ENCODE results near the gene ANXA11.

ANXA11 gene

DNA sequence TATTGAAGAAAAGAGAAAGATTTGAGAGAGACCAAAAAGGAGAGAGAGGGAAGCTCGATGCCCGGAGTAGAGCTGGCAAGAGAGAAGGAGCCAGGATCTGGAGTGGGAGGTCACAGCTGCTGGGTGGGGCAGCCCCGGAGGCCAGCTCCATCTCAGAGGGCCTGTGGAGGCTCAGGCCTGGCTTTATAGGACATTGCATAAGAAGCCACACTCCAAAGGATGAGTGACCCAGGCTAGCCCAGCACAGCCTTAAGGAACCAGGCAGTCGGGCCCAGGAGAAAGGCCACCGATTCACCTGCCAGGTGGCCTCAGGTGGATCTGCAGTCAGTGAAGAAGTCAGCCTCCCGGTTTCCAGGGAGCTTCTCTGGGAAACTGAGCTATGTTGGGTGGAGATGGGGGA lies 72.1 kb downstream of the ANXA11 start:
- no peak overlapping the region for H3K4me3 ChIP-seq (ENCODE audit: low read depth, low read length)
- TF ChIP-seq, protein P1, sequence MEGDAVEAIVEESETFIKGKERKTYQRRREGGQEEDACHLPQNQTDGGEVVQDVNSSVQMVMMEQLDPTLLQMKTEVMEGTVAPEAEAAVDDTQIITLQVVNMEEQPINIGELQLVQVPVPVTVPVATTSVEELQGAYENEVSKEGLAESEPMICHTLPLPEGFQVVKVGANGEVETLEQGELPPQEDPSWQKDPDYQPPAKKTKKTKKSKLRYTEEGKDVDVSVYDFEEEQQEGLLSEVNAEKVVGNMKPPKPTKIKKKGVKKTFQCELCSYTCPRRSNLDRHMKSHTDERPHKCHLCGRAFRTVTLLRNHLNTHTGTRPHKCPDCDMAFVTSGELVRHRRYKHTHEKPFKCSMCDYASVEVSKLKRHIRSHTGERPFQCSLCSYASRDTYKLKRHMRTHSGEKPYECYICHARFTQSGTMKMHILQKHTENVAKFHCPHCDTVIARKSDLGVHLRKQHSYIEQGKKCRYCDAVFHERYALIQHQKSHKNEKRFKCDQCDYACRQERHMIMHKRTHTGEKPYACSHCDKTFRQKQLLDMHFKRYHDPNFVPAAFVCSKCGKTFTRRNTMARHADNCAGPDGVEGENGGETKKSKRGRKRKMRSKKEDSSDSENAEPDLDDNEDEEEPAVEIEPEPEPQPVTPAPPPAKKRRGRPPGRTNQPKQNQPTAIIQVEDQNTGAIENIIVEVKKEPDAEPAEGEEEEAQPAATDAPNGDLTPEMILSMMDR (IDR thresholded peaks at IDR 0.05; ENCODE audit: low read depth, low read length, missing control alignments): no peak
- no peak for DNase-seq (ENCODE audit: low read depth)

DNA sequence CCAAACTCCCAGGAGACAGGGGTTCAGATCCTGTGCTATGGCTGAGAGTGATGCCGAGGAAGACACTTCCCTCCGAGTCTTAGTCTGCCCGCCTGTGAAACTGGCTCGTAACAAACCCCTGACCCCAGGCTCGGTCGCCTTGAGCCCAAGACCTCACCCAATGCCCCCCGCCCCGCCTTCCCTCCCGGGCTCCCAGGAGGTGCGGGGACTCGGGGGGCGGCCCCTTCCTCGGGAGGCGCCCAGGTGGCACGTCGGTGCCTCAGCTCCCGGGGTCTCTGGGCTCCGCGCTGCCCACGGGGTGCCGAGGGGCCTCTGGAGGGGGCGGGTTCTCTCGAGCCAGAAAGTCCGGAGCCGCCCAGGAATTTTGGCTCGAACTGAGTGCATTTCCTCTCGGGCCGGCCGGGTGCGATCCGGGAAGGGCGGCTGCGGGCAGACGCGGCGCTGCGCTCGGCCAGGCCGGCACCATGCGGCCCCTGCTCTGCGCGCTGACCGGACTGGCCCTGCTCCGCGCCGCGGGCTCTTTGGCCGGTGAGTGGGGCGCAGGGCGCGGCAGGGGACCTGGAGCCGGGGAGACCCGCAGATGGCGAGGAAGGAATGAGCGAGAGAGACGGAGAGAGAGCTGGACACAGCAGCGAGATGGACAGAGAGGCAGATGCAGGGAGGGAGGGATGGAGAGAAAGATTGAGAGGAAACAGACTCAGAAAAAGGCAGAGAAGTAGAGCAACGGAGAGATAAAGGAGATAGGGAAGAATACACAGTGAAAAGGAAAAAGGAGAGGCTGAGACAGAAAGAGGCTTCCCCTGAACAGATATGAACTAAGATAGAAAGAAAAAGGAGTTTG lies 72.8 kb downstream of the ANXA11 start, which contains the start of gene PLAC9:
TSS of gene PLAC9 (plus strand) at position 432 of the 841 bp plus-strand sequence. CDS start at position 465, 33 bp downstream.
- TF ChIP-seq, protein P1 (IDR thresholded peaks at IDR 0.05; ENCODE audit: low read depth, low read length, missing control alignments): no peak
- no peak within 1 kb of the TSS for H3K4me3 ChIP-seq (ENCODE audit: low read depth, low read length)
- DNase-seq (ENCODE audit: low read depth): no peak

DNA sequence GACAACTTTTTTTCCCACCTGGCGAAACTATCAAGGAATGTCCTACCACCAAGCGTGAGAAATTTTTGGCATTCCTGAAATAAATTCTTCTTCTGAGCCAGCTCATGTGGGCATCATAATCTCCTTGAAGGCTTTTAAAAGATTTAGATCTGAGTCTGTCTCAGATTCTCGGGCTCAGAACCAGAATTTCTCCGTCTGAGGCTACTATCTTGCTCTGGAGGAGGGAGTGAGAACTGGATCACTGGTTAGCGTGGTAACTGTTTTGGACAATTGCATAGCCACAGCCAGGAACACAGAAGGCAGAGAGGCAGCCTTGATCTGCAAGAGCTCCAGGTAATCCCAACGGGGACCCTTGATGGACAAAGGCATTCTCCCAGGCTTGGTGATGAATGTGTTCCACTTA lies 73.8 kb downstream of the ANXA11 start:
- no peak overlapping the region for H3K4me3 ChIP-seq (ENCODE audit: low read depth, low read length)
- DNase-seq (ENCODE audit: low read depth): no peak
- TF ChIP-seq, protein P1 (IDR thresholded peaks at IDR 0.05; ENCODE audit: low read depth, low read length, missing control alignments): no peak

DNA sequence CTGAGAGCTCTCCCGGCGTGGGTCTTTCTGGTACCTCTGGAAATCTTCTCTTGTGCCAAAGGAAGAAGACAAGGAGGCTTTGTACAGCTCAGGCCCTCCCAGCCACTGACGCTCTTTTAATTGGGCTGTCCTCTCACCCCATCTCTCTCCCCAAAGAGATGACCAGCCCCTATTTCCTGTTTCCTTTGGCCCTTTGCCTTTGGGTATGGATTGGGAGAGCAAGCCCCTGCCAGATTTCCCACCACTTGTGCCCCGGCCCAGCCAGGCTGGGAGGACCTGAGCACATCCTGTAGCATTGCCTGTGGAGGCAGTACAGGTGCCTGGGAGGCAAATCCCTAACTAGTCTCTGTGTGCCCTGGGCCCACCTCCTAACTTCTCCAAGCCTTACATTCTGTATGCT lies 78.5 kb downstream of the ANXA11 start:
- no peak overlapping the region for H3K4me3 ChIP-seq (ENCODE audit: low read depth, low read length)
- TF ChIP-seq, protein P1 (IDR thresholded peaks at IDR 0.05; ENCODE audit: low read depth, low read length, missing control alignments): no peak
- no peak for DNase-seq (ENCODE audit: low read depth)

DNA sequence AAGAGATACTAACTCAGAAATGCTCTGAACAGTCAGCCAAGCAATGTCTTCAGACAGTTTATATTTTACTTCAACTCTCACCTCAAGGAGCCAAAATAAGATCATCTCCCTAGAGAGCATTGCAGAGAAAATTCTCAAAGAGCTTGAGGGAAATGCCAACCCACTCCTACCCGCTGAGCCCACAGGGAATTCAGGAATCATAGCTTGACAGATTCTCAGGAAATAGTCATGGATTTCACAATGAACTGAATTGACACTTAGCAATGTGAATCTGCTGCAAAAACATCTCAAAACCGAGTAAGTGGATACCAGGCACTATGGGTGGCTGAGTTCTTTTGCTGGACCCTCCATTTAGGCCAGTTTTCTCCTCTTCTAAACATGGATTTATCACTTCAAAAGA lies 82.6 kb downstream of the ANXA11 start:
- no peak for DNase-seq (ENCODE audit: low read depth)
- no peak overlapping the region for H3K4me3 ChIP-seq (ENCODE audit: low read depth, low read length)
- TF ChIP-seq, protein P1 (IDR thresholded peaks at IDR 0.05; ENCODE audit: low read depth, low read length, missing control alignments): no peak

DNA sequence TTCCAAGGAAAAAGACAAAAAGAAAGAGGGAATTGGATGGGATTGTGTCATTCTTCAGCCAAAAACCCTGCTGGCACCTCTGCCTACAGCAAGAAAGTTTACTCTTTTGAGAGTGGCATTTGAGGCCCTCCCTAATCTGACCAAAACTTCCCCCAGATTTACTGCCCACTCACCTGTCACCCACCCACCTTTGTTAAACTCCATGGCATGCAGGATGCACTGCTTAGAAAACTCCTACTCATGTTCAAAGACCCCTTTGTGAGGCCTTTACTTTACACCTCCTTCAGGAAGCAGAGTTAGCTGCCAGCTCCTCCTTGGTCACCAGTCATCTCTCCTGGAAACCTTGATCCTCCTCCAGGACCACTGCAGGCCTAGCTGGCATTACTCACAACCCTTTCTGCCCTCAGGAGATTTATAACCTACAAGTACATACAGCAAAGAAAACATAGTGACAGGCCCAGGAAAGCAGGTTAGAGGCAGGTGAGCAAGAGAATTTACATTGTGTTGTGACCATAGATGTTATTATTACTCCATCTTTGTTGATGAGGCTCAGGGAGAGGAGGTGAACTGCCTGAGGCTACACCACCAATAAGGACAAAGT lies 83.1 kb downstream of the ANXA11 start:
- DNase-seq (ENCODE audit: low read depth): no peak
- TF ChIP-seq, protein P1 (IDR thresholded peaks at IDR 0.05; ENCODE audit: low read depth, low read length, missing control alignments): no peak
- no peak overlapping the region for H3K4me3 ChIP-seq (ENCODE audit: low read depth, low read length)
